C4-2B (cell line): ENCODE measurements around the gene IKZF1.

Experiments
- ZFX ChIP-seq: fragments of 450-650 bp; IDR thresholded peaks from 2 replicates; pipeline ENCODE4 v1.6.1; 2017
- TF ChIP-seq, protein P1 (sequence below): fragments of 450-650 bp; conservative IDR thresholded peaks from 2 replicates; pipeline ENCODE4 v1.5.1; 2017; ENCODE audit warnings: mild to moderate bottlenecking

DNA sequence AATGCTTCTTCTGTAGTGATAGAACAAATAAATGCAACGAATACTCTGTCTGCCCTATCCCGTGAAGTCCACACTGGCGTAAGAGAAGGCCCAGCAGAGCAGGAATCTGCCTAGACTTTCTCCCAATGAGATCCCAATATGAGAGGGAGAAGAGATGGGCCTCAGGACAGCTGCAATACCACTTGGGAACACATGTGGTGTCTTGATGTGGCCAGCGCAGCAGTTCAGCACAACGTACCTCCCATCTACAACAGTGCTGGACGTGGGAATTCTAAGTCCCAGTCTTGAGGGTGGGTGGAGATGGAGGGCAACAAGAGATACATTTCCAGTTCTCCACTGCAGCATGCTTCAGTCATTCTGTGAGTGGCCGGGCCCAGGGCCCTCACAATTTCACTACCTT is 99.9 kb downstream of the IKZF1 start:
- TF ChIP-seq, protein P1, sequence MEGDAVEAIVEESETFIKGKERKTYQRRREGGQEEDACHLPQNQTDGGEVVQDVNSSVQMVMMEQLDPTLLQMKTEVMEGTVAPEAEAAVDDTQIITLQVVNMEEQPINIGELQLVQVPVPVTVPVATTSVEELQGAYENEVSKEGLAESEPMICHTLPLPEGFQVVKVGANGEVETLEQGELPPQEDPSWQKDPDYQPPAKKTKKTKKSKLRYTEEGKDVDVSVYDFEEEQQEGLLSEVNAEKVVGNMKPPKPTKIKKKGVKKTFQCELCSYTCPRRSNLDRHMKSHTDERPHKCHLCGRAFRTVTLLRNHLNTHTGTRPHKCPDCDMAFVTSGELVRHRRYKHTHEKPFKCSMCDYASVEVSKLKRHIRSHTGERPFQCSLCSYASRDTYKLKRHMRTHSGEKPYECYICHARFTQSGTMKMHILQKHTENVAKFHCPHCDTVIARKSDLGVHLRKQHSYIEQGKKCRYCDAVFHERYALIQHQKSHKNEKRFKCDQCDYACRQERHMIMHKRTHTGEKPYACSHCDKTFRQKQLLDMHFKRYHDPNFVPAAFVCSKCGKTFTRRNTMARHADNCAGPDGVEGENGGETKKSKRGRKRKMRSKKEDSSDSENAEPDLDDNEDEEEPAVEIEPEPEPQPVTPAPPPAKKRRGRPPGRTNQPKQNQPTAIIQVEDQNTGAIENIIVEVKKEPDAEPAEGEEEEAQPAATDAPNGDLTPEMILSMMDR = no peak; the same call in 1 of the 2 replicates
- no peak for TF ChIP-seq ZFX
